Coronary artery (tissue), 2 donors: ENCODE data around the gene ANKRD29.
"Not testable (repeated sequence)": the region's sequence is repeated elsewhere in the genome, so short reads cannot be mapped to it uniquely, and the experiment has no call there.

Source experiments
- DNase-seq: peaks from one replicate; pipeline ENCODE4 v3.0.0-alpha.2; 2017; ENCODE audit warnings: low spot score
- H3K27ac ChIP-seq, 2 donors: fragments of 200-600 bp; sonication (generic); one replicate each; pipeline ENCODE4 v1.5.1; 2016 to 2019
- H3K4me3 ChIP-seq: fragments of 200-600 bp; sonication (generic); 2 replicates; pipeline ENCODE4 v1.5.1; 2016; ENCODE audit warnings: mild to moderate bottlenecking, moderate library complexity
- CTCF ChIP-seq: fragments of 200-600 bp; sonication (generic); IDR thresholded peaks from one replicate; pipeline ENCODE4 v1.5.1; 2019; ENCODE audit warnings: antibody characterized with exemption

The ANKRD29 gene

GRCh38 chr18:23560186-23560585, 102.5 kb downstream of the ANKRD29 start:
- DNase-seq, result no peak
- TF ChIP-seq CTCF, result no peak
- no peak overlapping the region for H3K4me3 ChIP-seq
- H3K27ac ChIP-seq, result no peak overlapping the region

GRCh38 chr18:23557511-23557910, 105.2 kb downstream of the ANKRD29 start:
- not testable (repeated sequence) for H3K27ac ChIP-seq, DNase-seq

GRCh38 chr18:23556145-23556780, 106.4 kb downstream of the ANKRD29 start:
- no peak for TF ChIP-seq CTCF
- DNase-seq, result no peak
- Histone ChIP-seq H3K27ac (no peak overlapping the region), H3K4me3 (no peak overlapping the region)

More at GRCh38 chr18:23557511-23557910, 105.2 kb downstream of the ANKRD29 start:
- H3K4me3 ChIP-seq, result not testable (repeated sequence)

GRCh38 chr18:23553887-23554286, 108.8 kb downstream of the ANKRD29 start:
- DNase-seq, result no peak
- H3K4me3 ChIP-seq, result no peak overlapping the region
- no peak for TF ChIP-seq CTCF
- no peak overlapping the region for H3K27ac ChIP-seq

- TF ChIP-seq CTCF, result no peak
- no peak overlapping the region for H3K27ac ChIP-seq
- no peak for DNase-seq
- H3K4me3 ChIP-seq, result no peak overlapping the region
Measured at GRCh38 chr18:23552505-23552904, 110.2 kb downstream of the ANKRD29 start.

GRCh38 chr18:23551978-23552377, 110.7 kb downstream of the ANKRD29 start:
- Histone ChIP-seq H3K4me3 (no peak overlapping the region), H3K27ac (no peak overlapping the region)
- TF ChIP-seq CTCF, result no peak
- no peak for DNase-seq

GRCh38 chr18:23550898-23551297, 111.8 kb downstream of the ANKRD29 start:
- Histone ChIP-seq H3K27ac (no peak overlapping the region), H3K4me3 (no peak overlapping the region)
- DNase-seq, result no peak
- no peak for TF ChIP-seq CTCF
